DMS114 treated with DMSO at 0.1 percent for 48 hours (cell line): Measurements from ENCODE around the gene POLE.
A peak's percentile ranks its signal among the peaks of the same experiment; 100 is the strongest.

ENCODE experiments used
- DNase-seq: peaks from one replicate; lab custom pipeline; 2025; ENCODE audit not compliant: unreplicated experiment; lab: John Stamatoyannopoulos, UW

POLE gene

GRCh38 chr12:132687211-132688164, at the start of gene POLE, which contains the start of gene PXMP2:
POLE (minus strand) TSS chr12:132687342; CDS start chr12:132687315, 27 bp downstream.
PXMP2 (plus strand) TSS chr12:132687587; CDS start chr12:132687671, 84 bp downstream.
- DNase-seq = peak; percentile 88

- DNase-seq = no peak
Observed at GRCh38 chr12:132736913-132737312, 49.8 kb upstream of the POLE start.

- DNase-seq = no peak
Observed at GRCh38 chr12:132736378-132736777, 49.2 kb upstream of the POLE start.

- no peak for DNase-seq
Observed at GRCh38 chr12:132735496-132735895, 48.4 kb upstream of the POLE start.

GRCh38 chr12:132734206-132734605, 47.1 kb upstream of the POLE start:
- no peak for DNase-seq

GRCh38 chr12:132731574-132731973, 44.4 kb upstream of the POLE start:
- DNase-seq = no peak

- DNase-seq = no peak
Observed at GRCh38 chr12:132730353-132730752, 43.2 kb upstream of the POLE start.

- DNase-seq = no peak
Observed at GRCh38 chr12:132729541-132730320, 42.6 kb upstream of the POLE start.

GRCh38 chr12:132728502-132728901, 41.4 kb upstream of the POLE start:
- DNase-seq = no peak

- no peak for DNase-seq
Observed at GRCh38 chr12:132727091-132727794, 40.1 kb upstream of the POLE start.

GRCh38 chr12:132726386-132726785, 39.2 kb upstream of the POLE start:
- DNase-seq = no peak

- no peak for DNase-seq
Observed at GRCh38 chr12:132724506-132725241, 37.5 kb upstream of the POLE start.

- DNase-seq = no peak
Observed at GRCh38 chr12:132723764-132724140, 36.6 kb upstream of the POLE start.

- DNase-seq = no peak
Observed at GRCh38 chr12:132723015-132723763, 36.0 kb upstream of the POLE start.

- DNase-seq = no peak
Observed at GRCh38 chr12:132720606-132721345, 33.6 kb upstream of the POLE start.

- no peak for DNase-seq
Observed at GRCh38 chr12:132719954-132720324, 32.8 kb upstream of the POLE start.

- no peak for DNase-seq
Observed at GRCh38 chr12:132719141-132719953, 32.2 kb upstream of the POLE start.

- no peak for DNase-seq
Observed at GRCh38 chr12:132718644-132719043, 31.5 kb upstream of the POLE start.
